ENCODE results near the gene HOMER2. TPM values are rescaled to one million over a fixed set of nuclear protein-coding genes. Genes with fewer than 3 reads are reported as not detected.
A peak's percentile ranks its signal among the peaks of the same experiment; 100 is the strongest.

Gene HOMER2
- total and polyA plus RNA-seq, 2 donors (not counting 1 experiment from before 2014, with no cell fraction given), result 1.1 to 9.9 TPM

GRCh38 chr15:82959423-82959822 is 6.9 kb upstream of the HOMER2 start:
- Histone ChIP-seq H3K4me1 (ENCODE audit: control insufficient read depth, extremely low read depth, insufficient read depth, low read length) (no peaks in the 10 kb centered on the region), H3K36me3 (ENCODE audit: control insufficient read depth, insufficient read depth, low read length) (no peaks in the 10 kb centered on the region), H3K4me2 (ENCODE audit: extremely low read depth, insufficient read depth, low read length) (no peak overlapping the region), H3K27me3 (ENCODE audit: control insufficient read depth, insufficient read depth, low read length) (no peaks in the 10 kb centered on the region), H4K20me1 (ENCODE audit: control insufficient read depth, extremely low read depth, insufficient read depth, low read length) (no peaks in the 10 kb centered on the region), H3K4me3 (replicated peaks in 1 of 4; ENCODE audit: control extremely low read depth in 1 of 4, insufficient read depth in 1 of 4, low read depth in 3 of 4, low read length in 4 of 4) (no peak overlapping the region), H2AFZ (ENCODE audit: low read length) (no peak overlapping the region), H3K9ac (ENCODE audit: insufficient read depth, low read length) (no peak overlapping the region), H3K27ac (ENCODE audit: insufficient read depth, low read length) (no peak overlapping the region), H3K79me2 (ENCODE audit: control insufficient read depth, insufficient read depth, low read length) (no peaks in the 10 kb centered on the region), H3K9me3 (ENCODE audit: control insufficient read depth, insufficient read depth, low read depth, low read length) (no peaks in the 10 kb centered on the region)
- no peak for DNase-seq (ENCODE audit: low read depth in 2 of 2)
- TF ChIP-seq EZH2 (IDR thresholded peaks at IDR 0.05; ENCODE audit: low read length, missing control alignments) (no peak), CTCF (conservative IDR thresholded peaks at IDR 0.05 in 1 of 2, IDR thresholded peaks at IDR 0.05 in 1 of 2; ENCODE audit: low read depth in 1 of 2, low read length in 2 of 2) (no peak)

- H4K20me1 ChIP-seq (ENCODE audit: control insufficient read depth, extremely low read depth, insufficient read depth, low read length), result no peaks in the 10 kb centered on the region
Observed at GRCh38 chr15:82958638-82959037, 6.1 kb upstream of the HOMER2 start.

GRCh38 chr15:82951472-82952157 is 905 bp downstream of the HOMER2 start:
- Histone ChIP-seq H3K4me1 (ENCODE audit: control insufficient read depth, extremely low read depth, insufficient read depth, low read length) (no peaks in the 10 kb centered on the region), H3K9ac (ENCODE audit: insufficient read depth, low read length) (no peak overlapping the region), H2AFZ (ENCODE audit: low read length) (no peak overlapping the region), H3K4me3 (replicated peaks in 1 of 4; ENCODE audit: control extremely low read depth in 1 of 4, insufficient read depth in 1 of 4, low read depth in 3 of 4, low read length in 4 of 4) (peak overlapping the region in 2 of 4 experiments; percentile 26 to 43), H3K27ac (ENCODE audit: insufficient read depth, low read length) (no peak overlapping the region), H3K79me2 (ENCODE audit: control insufficient read depth, insufficient read depth, low read length) (no peaks in the 10 kb centered on the region), H3K9me3 (ENCODE audit: control insufficient read depth, insufficient read depth, low read depth, low read length) (no peaks in the 10 kb centered on the region), H4K20me1 (ENCODE audit: control insufficient read depth, extremely low read depth, insufficient read depth, low read length) (no peaks in the 10 kb centered on the region), H3K4me2 (ENCODE audit: extremely low read depth, insufficient read depth, low read length) (peak overlapping the region; percentile 80), H3K27me3 (ENCODE audit: control insufficient read depth, insufficient read depth, low read length) (peaks cover 3% of the 10 kb centered on the region), H3K36me3 (ENCODE audit: control insufficient read depth, insufficient read depth, low read length) (no peaks in the 10 kb centered on the region)
- TF ChIP-seq EZH2 (IDR thresholded peaks at IDR 0.05; ENCODE audit: low read length, missing control alignments) (no peak), CTCF (conservative IDR thresholded peaks at IDR 0.05 in 1 of 2, IDR thresholded peaks at IDR 0.05 in 1 of 2; ENCODE audit: low read depth in 1 of 2, low read length in 2 of 2) (no peak)
- no peak for DNase-seq (ENCODE audit: low read depth in 2 of 2)

More at GRCh38 chr15:82958638-82959037, 6.1 kb upstream of the HOMER2 start:
- Histone ChIP-seq H3K9me3 (ENCODE audit: control insufficient read depth, insufficient read depth, low read depth, low read length) (no peaks in the 10 kb centered on the region), H3K4me1 (ENCODE audit: control insufficient read depth, extremely low read depth, insufficient read depth, low read length) (no peaks in the 10 kb centered on the region), H3K79me2 (ENCODE audit: control insufficient read depth, insufficient read depth, low read length) (no peaks in the 10 kb centered on the region), H3K4me2 (ENCODE audit: extremely low read depth, insufficient read depth, low read length) (no peak overlapping the region), H3K36me3 (ENCODE audit: control insufficient read depth, insufficient read depth, low read length) (no peaks in the 10 kb centered on the region), H2AFZ (ENCODE audit: low read length) (no peak overlapping the region), H3K9ac (ENCODE audit: insufficient read depth, low read length) (no peak overlapping the region), H3K27ac (ENCODE audit: insufficient read depth, low read length) (no peak overlapping the region), H3K27me3 (ENCODE audit: control insufficient read depth, insufficient read depth, low read length) (no peaks in the 10 kb centered on the region), H3K4me3 (replicated peaks in 1 of 4; ENCODE audit: control extremely low read depth in 1 of 4, insufficient read depth in 1 of 4, low read depth in 3 of 4, low read length in 4 of 4) (no peak overlapping the region)
- no peak for DNase-seq (ENCODE audit: low read depth in 2 of 2)
- TF ChIP-seq CTCF (conservative IDR thresholded peaks at IDR 0.05 in 1 of 2, IDR thresholded peaks at IDR 0.05 in 1 of 2; ENCODE audit: low read depth in 1 of 2, low read length in 2 of 2), result no peak
- TF ChIP-seq EZH2 (IDR thresholded peaks at IDR 0.05; ENCODE audit: low read length, missing control alignments), result no peak

Measured in fibroblast of lung (primary cell).